Cardiac muscle cell (in vitro differentiated cells and primary cell): ENCODE data around the gene EPB41L1. TPM values are rescaled to one million over a fixed set of nuclear protein-coding genes. Genes with fewer than 3 reads are reported as not detected.

Experiments used
- DNase-seq, 2 donors: peaks; one replicate each; pipeline versions ENCODE4 v3.0.0 to v3.0.0-alpha.2; 2010 to 2017; ENCODE audit warnings: low read depth in 1 of 2, low spot score in 1 of 2
- H3K27ac ChIP-seq: fragments of 200-600 bp; sonication (generic); 2 replicates; pipeline ENCODE4 v1.5.1; 2016
- H3K27me3 ChIP-seq: fragments of 200-600 bp; sonication (generic); 2 replicates; pipeline ENCODE4 v1.6.0; 2016; ENCODE audit warnings: control low read depth
- H3K36me3 ChIP-seq: fragments of 200-600 bp; sonication (generic); 2 replicates; pipeline ENCODE4 v1.5.1; 2016; ENCODE audit warnings: control low read depth
- H3K4me1 ChIP-seq: fragments of 200-600 bp; sonication (generic); 2 replicates; pipeline ENCODE4 v1.8.1; 2017; ENCODE audit warnings: low read depth, mild to moderate bottlenecking, mixed run types
- H3K4me3 ChIP-seq: fragments of 200-600 bp; sonication (generic); 2 replicates; pipeline ENCODE4 v1.5.1; 2016; ENCODE audit warnings: mild to moderate bottlenecking
- H3K9me3 ChIP-seq: fragments of 200-600 bp; sonication (generic); 2 replicates; pipeline ENCODE4 v1.5.1; 2017; ENCODE audit warnings: low read depth, mild to moderate bottlenecking, control low read depth
- polyA plus RNA-seq: library from polyadenylated mRNA; unstranded; fragments of >200 nt; fragmentation: Nextera tagmentation; extraction: Ambion mirVana; gene quantifications from 2 replicates; pipeline ENCODE4 v1.2.1, GENCODE V29; 2016
- total RNA-seq: library from RNA; depleted of rRNA; stranded (reverse); fragments of >200 nt; gene quantifications from 2 replicates; pipeline ENCODE4 v1.2.3, GENCODE V29; 2016
- TF ChIP-seq, protein P1 (sequence below): IDR thresholded peaks from 2 replicates; pipeline ENCODE4 v1.5.1; 2012; ENCODE audit warnings: low read depth, mild to moderate bottlenecking, low read length

Gene EPB41L1
- total and polyA plus RNA-seq, 2 experiments from 2014 or later: 34.3 to 83.5 TPM

DNA sequence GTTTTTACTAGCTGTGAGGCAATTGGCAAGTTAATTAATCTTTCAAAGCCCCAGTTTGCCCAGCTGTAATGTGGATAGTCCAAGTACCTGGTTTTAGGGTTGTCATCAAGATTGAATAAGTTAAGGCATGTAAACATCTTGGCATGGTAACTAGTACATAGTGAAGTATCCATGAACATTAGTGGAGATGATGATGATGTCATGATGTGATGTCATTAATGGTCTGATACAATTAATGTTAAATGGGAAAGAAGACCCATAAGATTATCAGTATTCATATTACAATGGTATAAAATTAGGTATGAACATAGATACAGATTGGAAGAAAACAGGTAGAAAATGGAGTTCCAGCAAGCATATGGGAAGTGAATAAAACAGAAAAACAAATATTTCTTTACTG is 5.3 kb downstream of the EPB41L1 start:
- no peaks in the 10 kb centered on the region for H3K36me3 ChIP-seq
- no peaks in the 10 kb centered on the region for H3K4me1 ChIP-seq
- DNase-seq: no peak
- no peaks in the 10 kb centered on the region for H3K9me3 ChIP-seq
- no peak overlapping the region for H3K4me3 ChIP-seq
- H3K27ac ChIP-seq: no peak overlapping the region
- H3K27me3 ChIP-seq: no peaks in the 10 kb centered on the region
- TF ChIP-seq, protein P1, sequence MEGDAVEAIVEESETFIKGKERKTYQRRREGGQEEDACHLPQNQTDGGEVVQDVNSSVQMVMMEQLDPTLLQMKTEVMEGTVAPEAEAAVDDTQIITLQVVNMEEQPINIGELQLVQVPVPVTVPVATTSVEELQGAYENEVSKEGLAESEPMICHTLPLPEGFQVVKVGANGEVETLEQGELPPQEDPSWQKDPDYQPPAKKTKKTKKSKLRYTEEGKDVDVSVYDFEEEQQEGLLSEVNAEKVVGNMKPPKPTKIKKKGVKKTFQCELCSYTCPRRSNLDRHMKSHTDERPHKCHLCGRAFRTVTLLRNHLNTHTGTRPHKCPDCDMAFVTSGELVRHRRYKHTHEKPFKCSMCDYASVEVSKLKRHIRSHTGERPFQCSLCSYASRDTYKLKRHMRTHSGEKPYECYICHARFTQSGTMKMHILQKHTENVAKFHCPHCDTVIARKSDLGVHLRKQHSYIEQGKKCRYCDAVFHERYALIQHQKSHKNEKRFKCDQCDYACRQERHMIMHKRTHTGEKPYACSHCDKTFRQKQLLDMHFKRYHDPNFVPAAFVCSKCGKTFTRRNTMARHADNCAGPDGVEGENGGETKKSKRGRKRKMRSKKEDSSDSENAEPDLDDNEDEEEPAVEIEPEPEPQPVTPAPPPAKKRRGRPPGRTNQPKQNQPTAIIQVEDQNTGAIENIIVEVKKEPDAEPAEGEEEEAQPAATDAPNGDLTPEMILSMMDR: no peak

DNA sequence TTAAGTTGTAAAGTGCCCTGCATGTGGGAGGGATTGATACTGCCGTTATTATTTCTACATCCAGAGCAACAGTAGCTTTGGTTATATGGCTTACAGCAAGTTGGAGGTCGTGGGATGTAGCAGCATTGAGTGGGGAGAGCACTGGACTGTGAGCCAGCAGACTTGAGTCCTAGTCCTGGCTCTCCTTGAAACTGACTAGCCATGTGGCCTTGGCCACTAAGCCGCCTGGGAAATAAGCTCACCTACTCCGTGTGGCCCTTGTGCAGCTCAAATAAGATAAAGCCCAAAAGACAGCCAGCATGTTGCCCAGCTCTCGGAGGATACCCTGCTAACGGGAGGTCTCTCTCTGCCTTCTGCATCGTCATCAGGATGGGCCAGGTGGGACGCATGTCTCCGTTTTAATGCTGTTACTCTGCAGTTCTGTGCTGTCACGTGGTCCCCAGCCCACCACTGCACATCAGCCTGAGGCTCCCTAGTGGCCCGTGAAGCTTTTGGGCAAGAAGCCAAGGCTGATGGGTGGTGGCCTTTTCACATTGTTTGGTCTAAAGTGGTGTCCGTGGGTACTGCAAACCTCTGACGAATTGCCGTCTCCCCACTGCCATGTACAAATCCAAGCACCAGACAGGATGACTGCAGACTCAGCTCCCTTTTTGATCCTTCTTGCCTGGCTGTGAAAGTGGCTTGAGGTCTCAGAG is 7.9 kb downstream of the EPB41L1 start:
- TF ChIP-seq, protein P1: no peak
- DNase-seq: no peak
- H3K27ac ChIP-seq: no peak overlapping the region
- H3K27me3 ChIP-seq: no peaks in the 10 kb centered on the region
- no peaks in the 10 kb centered on the region for H3K4me1 ChIP-seq
- no peaks in the 10 kb centered on the region for H3K36me3 ChIP-seq
- no peaks in the 10 kb centered on the region for H3K9me3 ChIP-seq
- H3K4me3 ChIP-seq: no peak overlapping the region

DNA sequence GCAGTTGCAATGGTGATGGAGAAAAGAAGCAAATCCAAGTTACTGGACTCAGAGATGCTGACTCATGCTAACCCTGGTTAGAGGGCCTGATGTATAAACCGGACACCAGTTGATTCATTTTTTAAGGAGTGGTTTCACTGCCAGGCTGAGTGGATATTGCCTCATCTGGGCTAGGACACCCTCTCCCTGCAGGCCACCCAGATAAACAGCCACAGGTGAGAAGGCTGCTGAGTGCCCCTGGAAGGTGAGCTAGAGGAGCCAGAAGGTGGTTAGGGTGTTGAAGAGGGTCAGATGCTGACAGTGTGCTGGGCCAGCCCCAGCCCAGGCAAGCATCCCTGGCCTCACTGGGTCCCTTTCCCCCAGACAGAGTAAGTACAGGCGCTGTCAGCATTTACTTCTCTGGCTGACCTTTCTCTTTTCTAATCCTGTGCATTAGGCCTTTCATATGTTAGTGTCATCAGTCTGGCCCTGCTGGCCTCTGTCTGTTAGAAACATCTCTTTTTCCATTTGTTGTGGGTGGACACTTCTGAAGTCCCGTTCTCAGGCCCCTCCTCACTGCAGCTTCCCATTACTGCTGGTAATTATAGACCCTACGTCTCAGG is 13.5 kb downstream of the EPB41L1 start:
- H3K4me3 ChIP-seq: no peak overlapping the region
- no peaks in the 10 kb centered on the region for H3K36me3 ChIP-seq
- no peak overlapping the region for H3K27ac ChIP-seq
- no peaks in the 10 kb centered on the region for H3K9me3 ChIP-seq
- no peaks in the 10 kb centered on the region for H3K27me3 ChIP-seq
- peaks cover 6% of the 10 kb centered on the region for H3K4me1 ChIP-seq
- TF ChIP-seq, protein P1: no peak
- no peak for DNase-seq

DNA sequence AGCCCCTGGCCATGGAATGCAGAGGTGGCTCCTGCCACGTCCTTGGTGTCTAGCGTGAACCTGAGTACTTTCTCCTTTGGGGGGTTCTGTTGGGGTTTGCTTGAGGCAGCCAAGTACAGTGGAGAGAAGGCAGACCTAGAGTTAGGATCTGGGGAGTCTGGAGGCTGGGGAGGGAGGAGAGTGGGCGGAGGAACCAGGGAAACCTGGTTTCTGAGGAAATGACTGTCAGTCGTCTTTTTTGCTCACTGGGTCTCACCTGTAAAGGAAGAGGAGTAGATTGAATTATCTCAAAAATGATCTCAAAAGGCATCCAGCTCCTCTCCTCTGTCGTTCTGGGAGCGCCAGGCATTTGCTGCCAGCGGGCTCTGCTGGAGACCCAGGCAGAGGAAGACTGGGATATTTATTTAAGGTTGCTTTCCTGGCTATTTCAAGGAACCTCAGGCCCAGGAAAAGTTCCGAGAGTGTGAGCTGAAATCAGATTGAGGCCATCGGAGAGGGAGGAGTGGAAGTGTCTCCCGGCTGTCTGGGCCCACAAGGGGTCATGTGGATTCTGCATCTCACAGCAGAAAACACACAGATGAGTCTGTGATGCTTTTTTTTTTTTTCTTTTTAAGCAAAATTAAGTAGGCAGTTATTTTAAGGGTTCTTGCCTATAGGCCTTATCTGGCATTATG is 16.1 kb downstream of the EPB41L1 start:
- no peaks in the 10 kb centered on the region for H3K36me3 ChIP-seq
- H3K4me3 ChIP-seq: no peak overlapping the region
- TF ChIP-seq, protein P1: no peak
- no peaks in the 10 kb centered on the region for H3K9me3 ChIP-seq
- no peak for DNase-seq
- peak overlapping the region; percentile 30 for H3K27ac ChIP-seq
- peaks cover 15% of the 10 kb centered on the region for H3K4me1 ChIP-seq
- H3K27me3 ChIP-seq: no peaks in the 10 kb centered on the region

DNA sequence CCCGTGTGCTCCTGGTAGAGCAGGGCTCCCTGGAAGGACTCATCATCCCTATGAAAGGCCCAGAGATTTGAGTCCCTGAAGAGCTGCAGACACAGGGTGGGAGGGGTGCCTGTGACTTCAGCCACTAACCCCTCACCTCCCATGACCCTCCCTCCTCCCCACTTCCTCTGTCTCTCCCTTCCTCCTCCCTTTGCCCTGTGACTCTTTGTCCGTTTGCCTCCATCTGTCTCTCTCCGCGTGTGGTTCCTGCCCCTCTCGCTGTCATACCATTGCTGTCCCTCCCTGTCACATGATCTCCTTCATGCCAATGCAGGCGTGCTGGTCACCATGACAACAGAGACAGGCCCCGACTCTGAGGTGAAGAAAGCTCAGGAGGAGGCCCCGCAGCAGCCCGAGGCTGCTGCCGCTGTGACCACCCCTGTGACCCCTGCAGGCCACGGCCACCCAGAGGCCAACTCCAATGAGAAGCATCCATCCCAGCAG is 19.0 kb downstream of the EPB41L1 start:
- peak; percentile 29 to 93 for DNase-seq
- peak overlapping the region; percentile 72 for H3K27ac ChIP-seq
- no peaks in the 10 kb centered on the region for H3K27me3 ChIP-seq

More for the DNA sequence above, 19.0 kb downstream of the EPB41L1 start:
- no peaks in the 10 kb centered on the region for H3K9me3 ChIP-seq
- no peaks in the 10 kb centered on the region for H3K36me3 ChIP-seq
- no peak overlapping the region for H3K4me3 ChIP-seq
- TF ChIP-seq, protein P1: no peak
- peaks cover 15% of the 10 kb centered on the region for H3K4me1 ChIP-seq
